BE2C (cell line): ENCODE results near the gene FAM110D.

Experiments used
- DNase-seq: peaks from one replicate; pipeline ENCODE4 v3.0.0-alpha.2; 2020
- H3K27me3 ChIP-seq: fragments of 250-450 bp; sonication (Bioruptor Pico); 2 replicates; pipeline ENCODE4 v1.5.1; 2020; ENCODE audit warnings: mild to moderate bottlenecking
- H3K36me3 ChIP-seq: fragments of 250-450 bp; sonication (Bioruptor Pico); 2 replicates; pipeline ENCODE4 v1.5.1; 2020; ENCODE audit warnings: mild to moderate bottlenecking
- H3K4me1 ChIP-seq: fragments of 250-450 bp; sonication (Bioruptor Pico); 2 replicates; pipeline ENCODE4 v1.5.1; 2020
- H3K4me3 ChIP-seq: 2 replicates; pipeline ENCODE4 v1.5.1; 2011; ENCODE audit warnings: low read depth, low read length
- H3K9me3 ChIP-seq: fragments of 250-450 bp; sonication (Bioruptor Pico); 2 replicates; pipeline ENCODE4 v1.5.1; 2020
- TF ChIP-seq, protein P1 (sequence below): IDR thresholded peaks from 2 replicates; pipeline ENCODE4 v1.5.1; 2012; ENCODE audit warnings: mild to moderate bottlenecking, low read depth, low read length

The FAM110D gene

GRCh38 chr1:26124418-26125331 is 34.2 kb upstream of the FAM110D start:
- TF ChIP-seq, protein P1, sequence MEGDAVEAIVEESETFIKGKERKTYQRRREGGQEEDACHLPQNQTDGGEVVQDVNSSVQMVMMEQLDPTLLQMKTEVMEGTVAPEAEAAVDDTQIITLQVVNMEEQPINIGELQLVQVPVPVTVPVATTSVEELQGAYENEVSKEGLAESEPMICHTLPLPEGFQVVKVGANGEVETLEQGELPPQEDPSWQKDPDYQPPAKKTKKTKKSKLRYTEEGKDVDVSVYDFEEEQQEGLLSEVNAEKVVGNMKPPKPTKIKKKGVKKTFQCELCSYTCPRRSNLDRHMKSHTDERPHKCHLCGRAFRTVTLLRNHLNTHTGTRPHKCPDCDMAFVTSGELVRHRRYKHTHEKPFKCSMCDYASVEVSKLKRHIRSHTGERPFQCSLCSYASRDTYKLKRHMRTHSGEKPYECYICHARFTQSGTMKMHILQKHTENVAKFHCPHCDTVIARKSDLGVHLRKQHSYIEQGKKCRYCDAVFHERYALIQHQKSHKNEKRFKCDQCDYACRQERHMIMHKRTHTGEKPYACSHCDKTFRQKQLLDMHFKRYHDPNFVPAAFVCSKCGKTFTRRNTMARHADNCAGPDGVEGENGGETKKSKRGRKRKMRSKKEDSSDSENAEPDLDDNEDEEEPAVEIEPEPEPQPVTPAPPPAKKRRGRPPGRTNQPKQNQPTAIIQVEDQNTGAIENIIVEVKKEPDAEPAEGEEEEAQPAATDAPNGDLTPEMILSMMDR = no peak
- no peaks in the 10 kb centered on the region for H3K36me3 ChIP-seq
- H3K9me3 ChIP-seq = no peaks in the 10 kb centered on the region
- H3K4me3 ChIP-seq = no peak overlapping the region
- no peaks in the 10 kb centered on the region for H3K27me3 ChIP-seq
- DNase-seq = no peak
- H3K4me1 ChIP-seq = no peaks in the 10 kb centered on the region; the same call in 1 of the 2 replicates

DNA sequence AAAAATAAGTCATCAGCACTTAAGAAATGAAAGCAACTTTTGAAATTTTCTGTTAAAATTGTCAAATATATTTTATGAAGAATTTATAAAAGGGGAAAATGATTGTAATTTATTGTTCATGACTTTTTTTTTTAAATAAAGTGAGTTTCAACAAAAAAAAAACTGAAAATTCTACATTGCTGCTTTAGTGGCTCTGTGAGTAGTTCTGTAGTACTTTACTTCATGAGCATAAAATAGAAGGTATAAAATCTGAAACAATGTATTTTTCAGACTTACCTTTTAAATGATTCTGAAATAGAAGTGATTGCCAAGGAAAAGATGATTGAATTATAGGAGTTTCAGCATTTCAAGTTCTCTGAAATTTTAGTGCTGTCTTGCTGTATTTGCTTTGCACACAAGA is 33.5 kb upstream of the FAM110D start:
- DNase-seq = no peak
- no peak overlapping the region for H3K4me3 ChIP-seq
- H3K27me3 ChIP-seq = no peaks in the 10 kb centered on the region
- no peaks in the 10 kb centered on the region for H3K36me3 ChIP-seq
- H3K4me1 ChIP-seq = no peaks in the 10 kb centered on the region; the same call in 1 of the 2 replicates
- H3K9me3 ChIP-seq = no peaks in the 10 kb centered on the region
- TF ChIP-seq, protein P1 = no peak

DNA sequence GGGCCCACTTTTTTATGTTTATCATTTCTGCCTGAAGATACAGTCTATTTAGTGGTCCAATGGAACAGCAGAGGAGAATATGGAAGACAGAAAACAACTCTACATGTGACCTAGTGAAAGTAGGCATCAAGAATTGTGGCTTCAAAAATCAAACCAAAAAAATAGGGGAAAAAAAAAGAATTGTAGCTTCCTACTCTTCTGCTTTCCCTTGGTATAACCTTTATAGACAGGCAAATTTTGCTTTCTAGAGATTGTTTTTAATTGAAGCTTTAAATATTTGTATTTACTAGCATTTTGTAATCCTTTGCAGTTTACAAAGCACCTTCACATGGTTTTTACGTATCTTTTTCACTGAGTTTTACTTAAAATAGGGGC is 32.9 kb upstream of the FAM110D start:
- H3K9me3 ChIP-seq = no peaks in the 10 kb centered on the region
- DNase-seq = no peak
- TF ChIP-seq, protein P1 = no peak
- H3K27me3 ChIP-seq = no peaks in the 10 kb centered on the region
- no peak overlapping the region for H3K4me3 ChIP-seq
- H3K36me3 ChIP-seq = no peaks in the 10 kb centered on the region
- no peaks in the 10 kb centered on the region; the same call in 1 of the 2 replicates for H3K4me1 ChIP-seq

DNA sequence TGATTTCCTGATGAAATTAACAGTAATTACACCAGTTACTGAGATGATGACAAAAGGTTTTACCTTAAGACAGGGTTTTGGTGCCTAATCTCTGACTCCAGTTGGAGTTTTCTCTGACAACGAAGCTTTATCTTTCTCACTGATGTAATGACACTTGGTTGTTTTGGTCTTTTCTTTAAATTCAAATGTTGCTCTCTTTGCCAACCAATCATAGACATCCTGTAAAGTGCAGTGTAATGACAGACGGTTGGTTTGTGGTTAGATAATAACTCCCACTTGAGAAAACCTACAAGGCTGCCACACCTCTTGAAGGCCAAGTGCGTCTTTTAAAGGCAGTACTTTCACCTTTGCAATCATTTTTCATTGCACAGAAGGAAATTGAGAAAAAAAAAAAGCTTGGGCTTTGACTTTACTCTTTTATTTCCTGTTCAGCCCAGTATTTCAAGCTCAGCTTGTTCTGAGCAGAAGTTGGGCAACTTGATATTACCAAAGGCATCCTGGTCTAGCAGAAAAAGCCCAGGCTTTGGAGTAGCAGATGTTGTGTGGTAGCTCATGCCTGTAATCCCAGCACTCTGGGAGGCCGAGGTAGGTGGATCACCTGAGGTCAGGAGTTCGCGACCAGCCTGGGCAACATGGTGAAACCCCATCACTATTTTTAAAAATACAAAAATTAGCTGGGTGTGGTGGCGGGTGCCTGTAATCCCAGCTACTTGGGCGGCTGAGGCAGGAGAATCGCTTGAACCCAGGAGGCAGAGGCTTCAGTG is 32.4 kb upstream of the FAM110D start:
- Histone ChIP-seq H3K27me3 (no peaks in the 10 kb centered on the region), H3K4me1 (no peaks in the 10 kb centered on the region; the same call in 1 of the 2 replicates), H3K4me3 (no peak overlapping the region), H3K9me3 (no peaks in the 10 kb centered on the region), H3K36me3 (no peaks in the 10 kb centered on the region)
- no peak for DNase-seq
- TF ChIP-seq, protein P1 = no peak

- Histone ChIP-seq H3K9me3 (no peaks in the 10 kb centered on the region), H3K27me3 (no peaks in the 10 kb centered on the region), H3K4me1 (no peaks in the 10 kb centered on the region), H3K36me3 (no peaks in the 10 kb centered on the region), H3K4me3 (no peak overlapping the region)
- TF ChIP-seq, protein P1 = no peak
- DNase-seq = no peak
Measured at GRCh38 chr1:26127235-26128163, 31.4 kb upstream of the FAM110D start.
